HG03432 (cell line): ENCODE measurements around the gene ZNF14.
A peak's percentile ranks its signal among the peaks of the same experiment; 100 is the strongest.
"Not testable (repeated sequence)": the region's sequence is repeated elsewhere in the genome, so short reads cannot be mapped to it uniquely, and the experiment has no call there.

Source experiments
- ATAC-seq: cut with Tn5 transposase; IDR thresholded peaks from one replicate; pipeline ENCODE4 v1.9.1; 2021; ENCODE audit warnings: mild to moderate bottlenecking, moderate library complexity; ENCODE audit not compliant: unreplicated experiment

The ZNF14 gene

GRCh38 chr19:19732579-19733501 lies at the start of gene ZNF14:
Gene ZNF14, minus strand, starts transcription at chr19:19733112. Its CDS starts 154 bp downstream, at chr19:19732958.
- peak; percentile 99 for ATAC-seq

DNA sequence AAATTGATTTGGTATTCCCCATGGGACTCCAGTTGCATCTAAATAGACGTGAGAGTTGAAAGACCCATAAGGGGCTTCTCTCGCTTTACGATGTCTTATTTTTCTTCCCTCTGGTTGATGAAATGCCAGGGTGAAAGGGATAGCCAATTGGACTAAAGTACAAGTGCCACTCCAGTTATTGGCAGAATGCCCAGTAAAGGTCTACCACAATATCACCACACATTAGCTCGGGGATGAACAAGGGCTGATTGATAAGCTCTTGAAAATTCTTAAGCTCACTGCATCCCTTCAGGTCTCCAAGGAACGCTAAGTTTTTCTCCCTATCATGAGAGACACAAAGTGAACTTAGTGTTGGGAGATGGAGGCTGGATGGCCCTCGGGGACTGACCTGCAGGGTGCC lies 48.9 kb upstream of the ZNF14 start:
- ATAC-seq, result not testable (repeated sequence)

GRCh38 chr19:19778666-19779065 lies 45.8 kb upstream of the ZNF14 start:
- ATAC-seq, result no peak

DNA sequence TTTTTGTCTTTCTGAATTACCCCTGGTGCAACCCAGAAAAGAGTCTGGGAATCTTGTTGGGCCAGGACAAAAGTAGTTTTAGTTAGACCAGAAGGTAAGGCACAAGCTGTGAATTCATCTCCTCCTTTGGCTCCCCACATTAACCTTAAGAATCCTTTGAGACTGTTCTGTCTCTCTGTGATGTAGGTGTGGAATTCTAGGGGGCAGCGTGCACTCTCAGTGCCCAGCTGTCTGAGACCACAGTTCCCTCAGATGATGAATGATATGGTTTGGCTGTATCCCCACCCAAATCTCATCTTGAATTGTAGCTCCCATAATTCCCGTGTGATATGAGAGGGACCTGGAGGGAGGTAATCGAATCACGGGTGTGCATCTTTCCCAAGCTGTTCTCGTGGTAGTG lies 44.8 kb upstream of the ZNF14 start:
- no peak for ATAC-seq

- ATAC-seq, result peak; percentile 98
These were observed 43.5 kb upstream of the ZNF14 start for GRCh38 chr19:19776206-19777008.

DNA sequence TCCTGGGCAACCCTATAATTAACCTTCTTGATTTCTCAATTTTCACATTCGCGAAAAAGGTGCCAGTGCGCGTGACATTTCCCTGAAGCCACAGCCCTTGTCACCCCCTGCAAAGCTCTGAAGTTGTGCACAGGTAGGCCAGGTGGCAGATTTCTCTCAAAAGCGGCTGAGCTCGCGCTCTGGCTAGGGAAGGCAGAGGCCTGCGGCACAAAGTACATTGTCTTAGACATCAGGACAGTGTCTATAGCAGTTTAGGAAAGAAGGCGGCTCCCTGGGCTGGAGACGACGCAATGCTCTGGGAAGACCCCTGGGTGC lies 42.9 kb upstream of the ZNF14 start:
- ATAC-seq, result no peak

DNA sequence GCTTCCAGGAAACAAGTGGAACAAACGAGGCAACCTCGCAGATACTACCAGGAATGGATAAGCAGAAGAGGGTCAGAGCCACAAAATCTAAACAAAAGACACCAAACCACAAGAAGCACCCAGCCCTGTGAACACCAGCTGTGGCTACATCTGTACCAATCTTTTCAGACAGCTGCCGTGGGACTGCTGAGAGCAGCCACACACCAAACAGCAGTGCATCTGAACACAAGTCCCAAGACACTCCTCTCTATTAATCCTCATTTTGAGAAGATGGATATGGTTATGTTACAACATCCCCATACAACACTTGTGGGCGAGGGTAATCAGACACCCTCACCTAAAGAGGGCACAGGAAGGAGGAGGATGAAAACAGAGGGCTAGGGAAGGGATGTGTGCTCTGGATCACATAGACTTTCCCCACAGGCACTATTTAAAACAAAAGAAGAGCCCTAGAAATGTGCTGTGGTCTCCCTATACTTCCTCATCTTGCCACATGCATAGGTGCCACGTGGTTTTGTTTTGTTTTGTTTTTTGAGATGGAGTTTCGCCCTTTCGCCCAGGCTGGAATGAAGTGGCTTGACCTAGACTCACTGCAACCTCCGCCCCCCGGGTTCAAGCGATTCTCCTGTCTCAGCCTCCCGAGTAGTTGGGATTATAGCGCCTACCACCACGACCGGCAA lies 41.6 kb upstream of the ZNF14 start:
- ATAC-seq, result no peak

DNA sequence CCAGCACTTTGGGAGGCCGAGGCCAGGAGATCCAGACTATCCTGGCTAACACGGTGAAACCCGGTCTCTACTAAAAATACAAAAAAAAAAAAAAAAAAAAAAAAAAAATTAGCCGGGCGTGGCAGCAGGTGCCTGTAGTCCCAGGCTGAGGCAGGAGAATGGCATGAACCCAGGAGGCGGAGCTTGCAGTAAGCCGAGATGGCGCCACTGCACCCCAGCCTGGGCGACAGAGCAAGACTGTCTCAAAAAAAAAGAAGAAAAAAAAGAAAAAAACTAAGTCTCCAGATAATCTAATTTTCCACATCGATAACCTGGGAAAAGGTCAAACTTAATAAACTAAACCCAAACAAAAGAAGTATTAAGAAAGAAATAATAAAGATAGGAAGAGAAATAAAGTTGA lies 39.1 kb upstream of the ZNF14 start:
- ATAC-seq, result not testable (repeated sequence)

- not testable (repeated sequence) for ATAC-seq
These were observed 37.1 kb upstream of the ZNF14 start for GRCh38 chr19:19769971-19770370.

GRCh38 chr19:19758164-19758563 lies 25.3 kb upstream of the ZNF14 start:
- no peak for ATAC-seq

GRCh38 chr19:19752760-19753403 lies 20.0 kb upstream of the ZNF14 start:
- no peak for ATAC-seq

DNA sequence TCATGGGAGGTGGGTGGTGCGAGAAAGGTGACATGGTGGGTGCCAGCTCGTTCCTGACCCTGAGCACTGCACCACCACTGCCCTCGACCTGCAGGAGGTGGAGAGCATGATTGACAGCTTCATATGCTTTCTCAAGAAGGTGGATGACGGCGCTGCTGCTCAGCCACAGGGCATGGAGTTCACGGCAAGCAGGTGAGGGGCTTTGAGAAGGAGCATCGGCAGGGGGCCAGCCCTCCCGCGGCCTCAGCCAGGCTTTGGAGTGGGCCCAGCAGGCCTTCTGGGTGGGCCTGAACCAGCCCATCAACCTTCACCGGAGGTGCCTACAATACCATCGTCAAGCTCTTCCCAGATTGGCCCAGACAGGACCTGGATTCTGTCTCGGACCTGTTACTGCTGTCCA lies 18.9 kb upstream of the ZNF14 start:
- no peak for ATAC-seq

DNA sequence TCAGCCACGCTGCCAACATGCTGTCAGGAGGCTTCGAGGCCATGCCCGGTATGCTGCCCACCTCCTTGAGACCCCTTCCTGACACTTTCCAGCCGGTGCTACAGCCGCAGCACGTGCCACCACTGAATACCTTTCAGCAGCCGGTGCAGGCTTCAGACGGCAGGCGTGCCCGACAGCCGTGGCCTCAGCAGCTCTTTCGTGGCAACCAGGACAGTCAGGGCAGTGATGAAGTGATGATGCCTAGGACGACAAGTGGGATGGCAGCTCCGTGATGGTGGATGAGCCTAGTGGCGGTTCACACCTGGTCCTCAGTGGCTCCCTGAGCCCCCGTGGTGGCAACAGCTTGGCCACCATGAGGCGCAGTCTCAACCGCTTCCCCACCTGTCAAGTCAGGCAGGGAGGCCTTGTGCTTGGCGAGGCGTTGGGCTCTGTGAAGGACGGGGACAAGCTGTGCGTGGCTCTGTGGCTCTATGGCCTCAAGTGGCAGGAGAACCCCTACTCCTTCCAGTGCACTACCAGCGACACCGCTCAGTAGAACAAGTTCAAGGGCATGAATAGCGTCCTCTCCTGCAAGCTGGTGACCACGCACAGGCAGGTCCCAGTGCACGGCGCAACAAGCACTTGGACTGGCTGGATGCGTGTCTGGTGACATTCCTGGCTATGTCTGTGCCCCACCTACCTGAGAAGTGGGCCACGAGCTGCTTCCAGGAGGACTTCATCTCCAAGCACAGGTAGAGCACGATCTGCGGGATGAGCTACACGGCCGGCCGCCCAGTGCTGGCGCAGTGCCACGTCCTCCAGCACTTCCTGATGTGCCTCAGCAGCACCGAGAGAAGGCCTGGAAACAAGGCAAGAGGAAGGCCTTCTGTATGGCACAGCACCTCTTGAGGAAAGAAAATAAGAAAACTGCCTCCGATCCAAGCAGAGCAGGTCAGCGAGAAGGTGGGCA lies 18.2 kb upstream of the ZNF14 start:
- ATAC-seq, result no peak

- ATAC-seq, result no peak
These were observed 17.3 kb upstream of the ZNF14 start for GRCh38 chr19:19749908-19750841.

DNA sequence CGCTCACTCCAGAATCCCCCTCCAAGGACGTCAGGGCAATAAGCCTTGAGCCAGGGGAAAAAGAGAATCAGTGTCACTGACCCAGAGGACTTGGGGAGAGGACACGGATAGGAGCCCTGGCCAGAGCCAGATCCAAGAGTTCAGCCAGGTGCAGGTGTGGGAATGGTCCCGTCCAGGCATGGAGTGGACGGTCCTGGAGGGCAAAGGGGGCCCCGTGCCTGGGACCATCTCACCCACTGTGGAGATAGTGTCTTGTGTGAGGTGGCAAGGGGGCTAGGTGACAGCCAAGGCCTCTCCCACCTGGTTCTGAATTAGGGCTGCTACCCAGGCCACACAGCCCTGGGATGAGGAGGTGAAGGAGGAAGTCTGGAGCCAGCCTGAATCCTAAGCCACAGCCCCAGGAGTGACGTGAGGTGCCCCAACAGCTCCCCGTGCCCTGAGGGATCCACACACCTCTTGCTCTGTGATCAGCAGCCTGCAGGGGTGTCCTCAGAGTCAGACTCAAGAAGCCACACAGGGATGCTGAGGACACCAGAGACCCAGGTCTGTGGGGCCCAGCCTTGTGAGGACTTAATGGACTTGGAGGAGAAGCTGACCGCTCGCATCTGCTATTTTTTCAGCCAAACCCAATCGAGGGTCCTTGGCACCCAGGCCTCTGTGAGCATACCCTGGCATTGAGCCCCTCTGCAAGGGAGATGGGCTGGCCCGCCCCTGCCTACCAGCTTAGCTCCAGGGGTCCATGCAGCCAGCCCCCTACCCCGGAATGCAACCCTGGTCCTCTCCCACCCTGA lies 16.4 kb upstream of the ZNF14 start:
- no peak for ATAC-seq

DNA sequence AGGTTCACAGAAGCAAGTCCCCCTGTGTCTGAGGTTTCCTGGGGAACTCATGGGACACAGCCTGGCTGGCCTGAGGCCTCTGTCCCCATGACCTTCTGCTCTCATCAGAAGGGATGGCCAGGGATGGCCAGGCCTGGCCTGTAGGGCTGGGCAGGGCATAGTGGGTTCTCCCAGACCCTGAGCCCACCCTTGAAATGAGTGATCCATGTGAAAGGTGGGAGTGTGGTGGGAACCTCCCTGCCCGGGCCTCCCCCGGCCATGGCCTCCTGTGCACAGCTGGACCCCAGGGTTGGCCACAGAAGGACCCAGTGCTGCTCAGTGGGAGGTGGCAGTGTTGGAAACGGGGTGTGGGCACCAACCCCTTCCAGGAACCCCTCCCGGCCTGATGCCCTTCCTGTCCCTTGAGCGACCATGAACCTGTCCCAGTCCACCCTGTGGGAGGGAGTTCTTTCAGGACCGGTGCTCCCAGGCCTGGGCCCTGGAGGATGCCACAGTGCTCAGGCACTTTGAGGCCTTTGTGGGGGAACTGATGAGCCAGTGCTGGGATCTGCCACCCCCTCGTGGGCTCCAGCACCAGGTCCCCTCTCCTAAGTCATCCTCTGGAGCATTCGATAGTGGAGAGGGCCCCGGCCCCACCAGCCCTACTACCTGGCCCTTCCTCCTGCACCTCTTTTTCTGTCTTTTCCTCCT lies 15.5 kb upstream of the ZNF14 start:
- ATAC-seq, result no peak
